Hepatocyte (in vitro differentiated cells): ENCODE results near the gene HSPBP1.

ENCODE experiments used
- CTCF ChIP-seq: fragments of 200-600 bp; sonication (generic); IDR thresholded peaks from 2 replicates; pipeline ENCODE4 v1.5.1; 2016; ENCODE audit warnings: antibody characterized with exemption, mild to moderate bottlenecking; ENCODE audit not compliant: poor library complexity
- EZH2 ChIP-seq: fragments of 200-600 bp; sonication (generic); IDR thresholded peaks from 2 replicates; pipeline ENCODE4 v1.6.1; 2016; ENCODE audit warnings: antibody characterized with exemption, mild to moderate bottlenecking, borderline replicate concordance

GRCh38 chr19:55269299-55269698 lies 10.6 kb downstream of the HSPBP1 start:
- no peak for TF ChIP-seq CTCF
- no peak for TF ChIP-seq EZH2
